HG02938 (cell line): ENCODE results near the gene MFSD2A.
"Not testable (repeated sequence)": the region's sequence is repeated elsewhere in the genome, so short reads cannot be mapped to it uniquely, and the experiment has no call there.

Experiments
- ATAC-seq: cut with Tn5 transposase; IDR thresholded peaks from one replicate; pipeline ENCODE4 v1.9.1; 2021; ENCODE audit warnings: mild to moderate bottlenecking, moderate library complexity; ENCODE audit not compliant: unreplicated experiment

The MFSD2A gene

GRCh38 chr1:39940253-39940652 lies 14.7 kb upstream of the MFSD2A start:
- no peak for ATAC-seq

DNA sequence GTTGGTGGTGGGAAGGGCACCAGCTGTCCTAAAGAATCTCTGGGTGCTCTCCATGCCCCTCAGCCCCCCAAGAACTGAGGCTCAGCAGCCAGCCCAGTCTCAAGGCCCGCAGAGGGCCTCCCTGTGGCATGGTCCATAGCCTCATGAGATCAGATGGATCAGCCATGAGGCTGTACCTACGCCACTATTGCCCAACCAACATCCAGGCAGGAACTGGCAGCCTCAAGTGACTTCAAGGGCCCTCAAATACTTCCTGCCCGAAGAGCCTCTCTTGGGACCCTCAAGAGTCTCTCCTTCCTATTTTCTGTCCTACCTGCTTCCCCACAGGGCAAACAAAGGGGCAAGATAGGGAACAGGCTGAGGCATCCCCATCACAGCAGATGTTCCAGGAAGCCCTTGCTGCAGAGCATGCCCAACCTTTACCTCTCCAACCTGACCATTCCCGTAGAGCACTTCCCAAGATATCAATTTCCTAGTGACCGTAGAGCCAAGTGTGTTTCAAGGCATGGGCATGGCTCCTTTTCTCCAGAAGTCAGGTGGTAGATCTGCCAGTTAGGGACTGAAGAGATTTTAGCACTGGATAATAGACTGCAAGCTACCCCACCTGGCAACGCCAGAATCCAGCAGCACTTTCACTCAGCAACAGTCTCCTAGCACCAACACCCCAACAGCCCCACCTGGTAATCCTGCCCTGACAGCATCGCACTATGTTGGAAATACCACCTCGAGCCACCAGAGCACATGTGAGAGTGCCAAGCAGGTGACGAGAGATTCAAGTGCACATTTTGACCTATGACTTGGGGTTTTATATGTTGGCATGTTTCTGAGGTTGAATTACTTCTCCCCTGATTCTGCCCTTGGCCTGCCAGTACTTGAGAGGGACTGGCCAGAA lies 13.7 kb upstream of the MFSD2A start:
- ATAC-seq, result no peak

- ATAC-seq, result no peak
Measured at GRCh38 chr1:39943471-39944290, 11.3 kb upstream of the MFSD2A start.

- ATAC-seq, result no peak
Measured at GRCh38 chr1:39944410-39945112, 10.4 kb upstream of the MFSD2A start.

DNA sequence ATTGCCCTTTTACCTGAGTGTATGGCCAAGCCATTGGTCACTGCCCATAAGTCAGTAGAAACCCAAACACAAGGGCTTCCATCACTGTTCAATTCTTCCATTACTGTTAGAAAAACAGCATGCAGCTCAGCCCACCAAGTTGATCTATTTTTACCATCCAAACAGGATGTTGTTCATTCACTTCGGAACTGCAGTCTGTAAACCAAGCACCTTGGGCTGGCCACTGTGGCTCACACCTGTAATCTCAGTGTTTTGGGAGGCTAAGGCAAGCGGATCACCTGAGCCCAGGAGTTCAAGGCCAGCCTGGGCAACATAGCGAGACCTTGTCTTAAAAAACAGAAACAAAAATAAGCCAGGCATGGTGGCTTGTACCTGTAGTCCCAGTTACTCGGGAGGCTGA lies 8.7 kb upstream of the MFSD2A start:
- no peak for ATAC-seq

DNA sequence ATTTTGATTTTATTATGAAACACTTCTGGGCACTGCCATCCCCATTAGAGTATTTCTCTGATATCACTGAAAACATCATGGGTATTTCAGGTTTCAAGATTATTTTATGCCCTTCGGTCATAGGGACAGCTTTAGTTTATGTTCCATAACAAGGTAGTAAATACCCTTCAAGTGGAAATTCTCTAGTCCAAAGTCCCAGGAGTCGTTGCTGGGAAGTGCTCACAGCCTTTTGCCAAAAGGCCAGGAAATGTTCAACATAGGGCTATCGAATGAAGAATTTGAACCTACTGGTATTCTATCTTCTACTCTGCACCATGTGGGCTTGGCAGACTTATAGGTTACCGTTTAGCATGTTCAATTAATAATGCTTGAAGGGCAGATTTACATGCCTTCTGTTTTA lies 7.7 kb upstream of the MFSD2A start:
- ATAC-seq, result no peak

- no peak for ATAC-seq
Measured at GRCh38 chr1:39949891-39950290, 5.1 kb upstream of the MFSD2A start.

GRCh38 chr1:39951926-39952325 lies 3.0 kb upstream of the MFSD2A start:
- ATAC-seq, result no peak

DNA sequence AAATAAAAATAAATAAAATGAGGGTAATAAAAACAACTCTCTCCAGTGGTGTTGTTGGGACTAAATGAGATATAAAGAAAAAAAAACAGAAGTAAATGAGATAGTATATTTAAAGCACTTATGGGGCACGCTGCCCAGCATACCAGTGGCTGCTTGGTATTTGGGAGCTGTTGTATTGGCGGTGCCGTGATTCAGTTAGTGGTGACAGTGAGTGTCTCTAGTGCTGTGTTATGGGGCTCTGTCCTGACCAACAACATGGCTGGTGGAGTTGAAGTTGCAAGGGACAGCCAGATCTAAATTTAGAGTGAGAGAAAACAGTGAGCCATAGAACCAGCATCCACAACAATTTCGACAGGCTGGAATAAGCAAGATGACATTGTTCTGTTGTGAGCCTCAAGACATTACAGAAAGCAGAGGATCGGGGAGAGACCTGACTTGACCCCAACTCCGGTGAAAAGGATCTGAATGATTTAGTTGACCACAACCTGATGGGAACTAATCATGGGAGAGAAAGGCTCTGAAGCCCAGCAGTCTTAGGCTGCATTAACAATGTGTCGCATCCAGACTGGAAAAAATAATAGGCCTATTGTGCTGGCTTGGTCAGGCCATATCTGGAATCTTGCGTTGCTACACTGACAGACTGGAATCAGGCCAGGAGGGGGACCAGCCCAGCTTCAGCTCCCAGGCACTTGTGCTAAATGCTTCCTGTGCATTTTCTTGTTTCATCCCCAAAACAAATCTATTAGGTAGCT lies 2.4 kb upstream of the MFSD2A start:
- no peak for ATAC-seq

- no peak for ATAC-seq
Measured at GRCh38 chr1:39954324-39954869, 548 bp upstream of the MFSD2A start.

GRCh38 chr1:39955547-39956539 lies 898 bp downstream of the MFSD2A start:
- ATAC-seq, result no peak

DNA sequence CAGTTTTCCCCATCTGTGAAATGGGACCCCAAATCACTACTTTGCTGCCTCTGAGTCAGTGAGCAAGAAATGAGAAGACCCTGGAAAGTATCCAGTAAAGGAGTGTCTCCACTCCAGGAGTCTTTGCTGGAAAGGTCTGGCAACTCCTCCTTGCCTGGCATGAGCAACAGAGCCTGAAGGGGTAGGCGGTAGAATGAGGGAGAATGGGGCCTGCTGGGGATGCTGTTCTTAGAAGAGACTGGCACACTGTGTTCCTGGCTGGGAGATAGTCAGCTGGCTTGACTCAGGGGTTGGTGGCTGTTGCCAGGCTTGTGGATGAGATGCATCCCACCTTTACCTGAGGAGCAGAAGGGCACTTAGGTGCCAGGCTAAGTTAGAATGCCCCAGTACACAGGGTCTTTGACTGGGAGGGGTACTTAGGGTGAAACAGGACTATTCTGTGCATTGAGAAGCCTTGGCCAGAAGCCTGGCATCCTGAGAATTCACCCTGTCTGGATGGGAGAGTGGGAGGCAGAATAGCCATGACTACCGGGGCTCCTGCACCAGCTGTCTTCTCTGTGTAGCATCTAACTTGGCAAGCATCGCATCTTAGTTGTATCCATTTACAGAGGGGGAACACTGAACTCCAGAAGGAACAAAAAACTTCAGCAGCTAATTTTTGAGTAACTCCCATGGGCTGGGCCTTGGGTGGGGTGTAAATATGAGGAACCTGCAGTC lies 2.5 kb downstream of the MFSD2A start:
- no peak for ATAC-seq

GRCh38 chr1:39958403-39959200 lies 3.7 kb downstream of the MFSD2A start:
- no peak for ATAC-seq

GRCh38 chr1:39959651-39960333 lies 4.8 kb downstream of the MFSD2A start:
- no peak for ATAC-seq

DNA sequence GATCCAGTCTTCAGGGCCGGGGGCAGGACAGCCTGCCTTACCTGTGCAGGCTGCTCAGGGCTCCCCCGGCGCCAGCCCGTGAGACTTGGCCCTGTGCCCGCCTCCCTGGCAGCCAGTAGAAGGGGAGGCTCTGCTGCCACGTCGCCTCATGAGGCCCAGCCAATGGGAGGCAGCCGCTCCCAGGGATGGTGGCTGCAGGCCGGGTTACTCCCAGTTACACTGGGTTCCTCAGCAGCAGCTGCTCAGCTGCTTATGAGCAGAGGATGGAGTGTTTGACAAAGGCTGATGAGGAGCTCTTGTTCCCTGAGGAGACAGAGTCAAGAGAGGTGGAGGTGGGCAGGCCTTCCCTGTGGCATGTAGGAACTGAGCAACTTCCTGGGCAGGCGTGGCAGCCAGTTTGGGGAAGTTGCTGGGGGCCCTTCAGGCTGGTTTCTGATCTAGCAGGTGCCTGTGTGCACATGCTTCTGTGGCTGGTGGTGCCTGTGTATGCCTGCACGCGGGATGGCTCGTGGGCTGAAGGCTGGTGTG lies 5.5 kb downstream of the MFSD2A start:
- ATAC-seq, result no peak

- no peak for ATAC-seq
Measured at GRCh38 chr1:39962450-39962825, 7.5 kb downstream of the MFSD2A start.

GRCh38 chr1:39962964-39963363 lies 8.0 kb downstream of the MFSD2A start:
- not testable (repeated sequence) for ATAC-seq
